Vagina (tissue), 2 donors: Measurements from ENCODE around the gene ARAP1.

Experiments
- POLR2A ChIP-seq, 2 donors: fragments of 450-650 bp; IDR thresholded peaks; one replicate each; pipeline ENCODE4 v1.6.1; 2017; ENCODE audit warnings: antibody characterized with exemption in 2 of 2, mild to moderate bottlenecking in 2 of 2, moderate library complexity in 2 of 2
- POLR2AphosphoS5 ChIP-seq, 2 donors: sonication (generic); formaldehyde crosslinking; IDR thresholded peaks; one replicate each; pipeline ENCODE4 v1.9.0; 2017; ENCODE audit warnings: antibody characterized with exemption in 2 of 2, mild to moderate bottlenecking in 2 of 2, low read depth in 1 of 2; ENCODE audit not compliant: insufficient read depth in 1 of 2
- TF ChIP-seq, protein P1 (sequence below), 3 experiments: fragments of 450-650 bp in 2 of 3; fragments of 200-600 bp in 1 of 3; sonication (generic) in 1 of 3; IDR thresholded peaks; one replicate each; pipeline ENCODE4 v1.5.1; 2017 to 2019; ENCODE audit warnings: antibody characterized with exemption in 3 of 3, mild to moderate bottlenecking in 2 of 3, moderate library complexity in 2 of 3

DNA sequence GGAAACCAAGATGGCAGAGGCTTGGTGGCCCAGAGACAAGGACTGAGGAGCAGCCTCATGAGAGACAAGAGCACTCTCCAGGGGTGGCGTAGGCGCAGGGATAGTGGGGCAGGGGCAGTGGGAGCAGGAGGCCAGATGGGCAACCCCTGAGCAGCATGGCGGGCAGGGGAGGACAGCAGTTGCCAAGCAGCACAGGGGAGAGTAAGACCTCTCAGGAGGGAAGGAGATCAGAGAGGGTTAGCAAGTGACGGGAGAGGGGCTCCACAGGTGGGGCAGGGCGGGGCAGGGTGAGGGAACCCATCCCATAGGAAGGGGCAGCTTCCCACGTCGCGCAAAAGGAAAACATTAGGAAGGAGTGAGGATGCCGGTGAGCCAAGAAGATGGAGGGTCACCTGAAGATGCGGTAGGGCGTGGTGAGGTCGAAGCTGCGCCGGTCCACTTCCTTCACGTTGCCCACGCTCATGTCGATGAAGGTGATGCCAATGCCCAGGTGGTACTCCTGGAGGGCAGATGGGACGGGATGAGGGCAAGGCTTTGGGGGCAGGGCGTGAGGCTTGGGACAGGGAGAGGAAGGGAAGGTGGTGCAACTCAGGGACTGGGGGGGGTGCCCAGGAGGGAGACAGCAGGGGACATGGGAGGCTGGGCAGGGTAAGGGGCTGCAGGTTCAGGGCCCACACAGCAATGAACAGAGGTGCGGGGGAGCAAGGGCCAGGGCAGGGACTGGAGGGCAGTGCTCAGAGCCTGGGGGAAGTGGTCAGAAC is 42.5 kb downstream of the ARAP1 start:
- TF ChIP-seq POLR2AphosphoS5 (IDR thresholded peaks at IDR 0.05; ENCODE audit: insufficient read depth in 1 of 2, low read depth in 1 of 2) (no peak), POLR2A (IDR thresholded peaks at IDR 0.05) (no peak)
- TF ChIP-seq, protein P1, sequence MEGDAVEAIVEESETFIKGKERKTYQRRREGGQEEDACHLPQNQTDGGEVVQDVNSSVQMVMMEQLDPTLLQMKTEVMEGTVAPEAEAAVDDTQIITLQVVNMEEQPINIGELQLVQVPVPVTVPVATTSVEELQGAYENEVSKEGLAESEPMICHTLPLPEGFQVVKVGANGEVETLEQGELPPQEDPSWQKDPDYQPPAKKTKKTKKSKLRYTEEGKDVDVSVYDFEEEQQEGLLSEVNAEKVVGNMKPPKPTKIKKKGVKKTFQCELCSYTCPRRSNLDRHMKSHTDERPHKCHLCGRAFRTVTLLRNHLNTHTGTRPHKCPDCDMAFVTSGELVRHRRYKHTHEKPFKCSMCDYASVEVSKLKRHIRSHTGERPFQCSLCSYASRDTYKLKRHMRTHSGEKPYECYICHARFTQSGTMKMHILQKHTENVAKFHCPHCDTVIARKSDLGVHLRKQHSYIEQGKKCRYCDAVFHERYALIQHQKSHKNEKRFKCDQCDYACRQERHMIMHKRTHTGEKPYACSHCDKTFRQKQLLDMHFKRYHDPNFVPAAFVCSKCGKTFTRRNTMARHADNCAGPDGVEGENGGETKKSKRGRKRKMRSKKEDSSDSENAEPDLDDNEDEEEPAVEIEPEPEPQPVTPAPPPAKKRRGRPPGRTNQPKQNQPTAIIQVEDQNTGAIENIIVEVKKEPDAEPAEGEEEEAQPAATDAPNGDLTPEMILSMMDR (IDR thresholded peaks at IDR 0.05), result no peak
